H9 (cell line): ENCODE data around the gene EIF3F. TPM values are rescaled to one million over a fixed set of nuclear protein-coding genes. Genes with fewer than 3 reads are reported as not detected.
A peak's percentile ranks its signal among the peaks of the same experiment; 100 is the strongest.

Experiments used
- DNase-seq: peaks from one replicate; pipeline ENCODE4 v3.0.0-alpha.2; 2017
- H2AFZ ChIP-seq: one replicate; pipeline ENCODE4 v1.6.1; 2013; ENCODE audit warnings: mild to moderate bottlenecking, low read length, control low read depth, moderate library complexity
- H2AK5ac ChIP-seq: 2 replicates; pipeline ENCODE4 v1.6.1; 2013; ENCODE audit warnings: low read length, control low read depth, mixed read lengths; ENCODE audit not compliant: insufficient read length
- H2BK120ac ChIP-seq: one replicate; pipeline ENCODE4 v1.6.1; 2013; ENCODE audit warnings: low read depth, mild to moderate bottlenecking, low read length, control low read depth, inconsistent platforms; ENCODE audit not compliant: poor library complexity, severe bottlenecking
- H2BK12ac ChIP-seq: 2 replicates; pipeline ENCODE4 v1.6.1; 2013; ENCODE audit warnings: low read length, control low read depth, mixed read lengths, low read depth; ENCODE audit not compliant: insufficient read length
- H2BK15ac ChIP-seq: 2 replicates; pipeline ENCODE4 v1.6.1; 2013; ENCODE audit warnings: low read depth, low read length, control low read depth
- H2BK20ac ChIP-seq: one replicate; pipeline ENCODE4 v1.6.1; 2013; ENCODE audit warnings: low read depth, mild to moderate bottlenecking, low read length, control low read depth, inconsistent platforms; ENCODE audit not compliant: poor library complexity, severe bottlenecking
- H2BK5ac ChIP-seq: 2 replicates; pipeline ENCODE4 v1.6.1; 2013; ENCODE audit warnings: low read length, control low read depth, mixed read lengths; ENCODE audit not compliant: insufficient read length
- H3K14ac ChIP-seq: 2 replicates; pipeline ENCODE4 v1.6.1; 2013; ENCODE audit warnings: low read length, control low read depth; ENCODE audit not compliant: insufficient read depth
- H3K18ac ChIP-seq: 2 replicates; pipeline ENCODE4 v1.6.1; 2013; ENCODE audit warnings: low read depth, mild to moderate bottlenecking, mixed read lengths, low read length, control low read depth; ENCODE audit not compliant: insufficient read length
- H3K23ac ChIP-seq: 2 replicates; pipeline ENCODE4 v1.6.1; 2013; ENCODE audit warnings: low read length, control low read depth, mixed read lengths, low read depth; ENCODE audit not compliant: insufficient read length
- H3K23me2 ChIP-seq: 2 replicates; pipeline ENCODE4 v1.6.1; 2013; ENCODE audit warnings: low read depth, mild to moderate bottlenecking, mixed read lengths, low read length, control low read depth; ENCODE audit not compliant: insufficient read length, poor library complexity, severe bottlenecking
- H3K27ac ChIP-seq: 2 replicates; pipeline ENCODE4 v1.5.1; 2013; ENCODE audit warnings: low read length, control low read depth, mixed read lengths, low read depth; ENCODE audit not compliant: insufficient read length
- H3K27me3 ChIP-seq: 2 replicates; pipeline ENCODE4 v1.6.1; 2013; ENCODE audit warnings: low read length, control low read depth, inconsistent platforms; ENCODE audit not compliant: insufficient read depth
- H3K4ac ChIP-seq: 2 replicates; pipeline ENCODE4 v1.6.1; 2013; ENCODE audit warnings: low read depth, mild to moderate bottlenecking, control low read depth, inconsistent platforms, low read length, moderate library complexity
- H3K4me1 ChIP-seq: 2 replicates; pipeline ENCODE4 v1.6.1; 2013; ENCODE audit warnings: low read length, control low read depth, inconsistent platforms; ENCODE audit not compliant: insufficient read depth
- H3K4me2 ChIP-seq: 2 replicates; pipeline ENCODE4 v1.6.1; 2013; ENCODE audit warnings: low read length, control low read depth, mixed read lengths; ENCODE audit not compliant: insufficient read length, insufficient read depth
- H3K56ac ChIP-seq: 2 replicates; pipeline ENCODE4 v1.6.1; 2013; ENCODE audit warnings: low read depth, mild to moderate bottlenecking, mixed read lengths, low read length, control low read depth; ENCODE audit not compliant: insufficient read length
- H3K79me1 ChIP-seq: 2 replicates; pipeline ENCODE4 v1.6.1; 2013; ENCODE audit warnings: low read depth, mild to moderate bottlenecking, moderate library complexity, low read length, control low read depth, inconsistent platforms; ENCODE audit not compliant: insufficient read depth, poor library complexity, severe bottlenecking
- H3K79me2 ChIP-seq: 2 replicates; pipeline ENCODE4 v1.6.1; 2013; ENCODE audit warnings: low read length, control low read depth, inconsistent platforms; ENCODE audit not compliant: insufficient read depth
- H3K9ac ChIP-seq: 2 replicates; pipeline ENCODE4 v1.6.1; 2013; ENCODE audit warnings: low read length, control low read depth, mixed read lengths; ENCODE audit not compliant: insufficient read length; ENCODE audit errors: extremely low read depth
- H3K9me3 ChIP-seq: one replicate; pipeline ENCODE4 v1.6.1; 2013; ENCODE audit warnings: low read depth, low read length, inconsistent platforms; ENCODE audit not compliant: control insufficient read depth
- H3T11ph ChIP-seq: one replicate; pipeline ENCODE4 v1.6.1; 2013; ENCODE audit warnings: mild to moderate bottlenecking, low read length, control low read depth, inconsistent platforms
- H4K20me1 ChIP-seq: one replicate; pipeline ENCODE4 v1.6.1; 2013; ENCODE audit not compliant: control insufficient read depth, insufficient read length, insufficient read depth
- H4K5ac ChIP-seq: 2 replicates; pipeline ENCODE4 v1.6.1; 2013; ENCODE audit warnings: low read depth, mild to moderate bottlenecking, mixed read lengths, low read length, control low read depth; ENCODE audit not compliant: insufficient read length
- H4K8ac ChIP-seq: replicated peaks from 2 replicates; pipeline ENCODE4 v1.6.1; 2013; ENCODE audit warnings: low read length, control low read depth, mixed read lengths, low read depth; ENCODE audit not compliant: insufficient read length
- H4K91ac ChIP-seq: 2 replicates; pipeline ENCODE4 v1.6.1; 2013; ENCODE audit warnings: low read depth, mild to moderate bottlenecking, moderate library complexity, mixed read lengths, low read length, control low read depth; ENCODE audit not compliant: insufficient read length
- H3K27ac Mint-ChIP-seq, 3 experiments: 2 replicates in 2 of 3; 3 replicates in 1 of 3; pipeline ENCODE4 v1.8.0; 2020 to 2021; ENCODE audit warnings: mixed read lengths in 3 of 3, mild to moderate bottlenecking in 1 of 3, moderate library complexity in 1 of 3
- H3K27me3 Mint-ChIP-seq: 2 replicates; pipeline ENCODE4 v1.8.0; 2021; ENCODE audit warnings: low read depth, mild to moderate bottlenecking, moderate library complexity, mixed read lengths
- H3K36me3 Mint-ChIP-seq, 3 experiments: 2 replicates in 2 of 3; 3 replicates in 1 of 3; pipeline ENCODE4 v1.8.0; 2020 to 2021; ENCODE audit warnings: low read depth in 3 of 3, mixed read lengths in 3 of 3; ENCODE audit not compliant: insufficient read depth in 1 of 3
- H3K4me1 Mint-ChIP-seq, 2 experiments: 2 replicates each; pipeline ENCODE4 v1.8.0; 2020; ENCODE audit warnings: mixed read lengths in 2 of 2
- H3K4me3 Mint-ChIP-seq, 2 experiments: 2 replicates in 1 of 2; 3 replicates in 1 of 2; pipeline ENCODE4 v1.8.0; 2020 to 2021; ENCODE audit warnings: mild to moderate bottlenecking in 2 of 2, mixed read lengths in 2 of 2, moderate library complexity in 1 of 2
- H3K9me3 Mint-ChIP-seq, 2 experiments: 2 replicates in 1 of 2; 3 replicates in 1 of 2; pipeline ENCODE4 v1.8.0; 2020; ENCODE audit warnings: mild to moderate bottlenecking in 2 of 2, mixed read lengths in 2 of 2, moderate library complexity in 1 of 2
- WGBS: extraction: QIAGEN DNeasy Blood & Tissue Kit; methylation state at CpG from one replicate; pipeline ENCODE4 v1.1.7; 2013; ENCODE audit warnings: missing lambda C conversion rate, low lambda C conversion rate, mixed read lengths; ENCODE audit not compliant: insufficient read length; ENCODE audit errors: extremely low coverage; 5-methylcytosine and 5-hydroxymethylcytosine counted together
- total RNA-seq: library from RNA; stranded (reverse); gene quantifications from 2 replicates; pipeline ENCODE4 v1.2.1, GENCODE V29; 2021
- TF ChIP-seq, protein P1 (sequence below): fragments of 200-600 bp; sonication (generic); conservative IDR thresholded peaks from 3 replicates; pipeline ENCODE4 v1.8.0; 2021; ENCODE audit warnings: antibody characterized with exemption, mild to moderate bottlenecking

Gene EIF3F
- total RNA-seq, 1 experiment from 2014 or later: 348 TPM

DNA sequence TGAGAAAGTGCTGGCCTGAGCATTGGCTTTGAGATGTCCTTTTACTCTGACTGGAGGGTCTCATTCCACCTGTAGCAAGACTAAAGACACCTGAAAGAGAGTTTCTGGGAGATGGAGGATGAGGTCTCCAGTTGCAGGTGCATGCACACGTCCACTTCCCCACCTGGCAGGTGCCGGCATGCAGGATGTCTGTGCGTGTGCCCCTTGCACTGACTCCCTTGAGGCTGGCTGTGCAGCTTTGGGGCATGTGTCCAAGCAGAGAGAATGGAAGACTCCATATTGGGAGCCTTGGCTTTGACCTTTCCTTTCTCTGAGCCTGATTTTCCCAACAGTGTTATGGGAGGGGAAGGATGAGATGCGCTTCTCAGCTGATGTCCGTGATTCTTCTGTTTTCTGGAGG lies 49.8 kb downstream of the EIF3F start:
- no peak overlapping the region for H3K56ac ChIP-seq
- WGBS: no CpG with 5 or more reads among the region's 5 CpGs
- H3K4me1 ChIP-seq: no peaks in the 10 kb centered on the region
- H4K5ac ChIP-seq: no peak overlapping the region
- no peak overlapping the region for H4K91ac ChIP-seq
- no peaks in the 10 kb centered on the region for H3K79me2 ChIP-seq
- no peaks in the 10 kb centered on the region for H3K9me3 ChIP-seq
- no peaks in the 10 kb centered on the region for H3K23me2 ChIP-seq
- H2BK120ac ChIP-seq: no peak overlapping the region
- no peak overlapping the region for H3K4ac ChIP-seq
- H4K8ac ChIP-seq: no peak overlapping the region
- no peaks in the 10 kb centered on the region for H3K79me1 ChIP-seq
- peaks cover 40% of the 10 kb centered on the region for H3K27me3 Mint-ChIP-seq
- H3K18ac ChIP-seq: no peak overlapping the region
- H2BK20ac ChIP-seq: no peak overlapping the region
- no peak overlapping the region for H3K14ac ChIP-seq
- H3K9me3 Mint-ChIP-seq: no peaks in the 10 kb centered on the region; a peak in 1 of 5 replicates
- H3K27me3 ChIP-seq: no peaks in the 10 kb centered on the region
- TF ChIP-seq, protein P1, sequence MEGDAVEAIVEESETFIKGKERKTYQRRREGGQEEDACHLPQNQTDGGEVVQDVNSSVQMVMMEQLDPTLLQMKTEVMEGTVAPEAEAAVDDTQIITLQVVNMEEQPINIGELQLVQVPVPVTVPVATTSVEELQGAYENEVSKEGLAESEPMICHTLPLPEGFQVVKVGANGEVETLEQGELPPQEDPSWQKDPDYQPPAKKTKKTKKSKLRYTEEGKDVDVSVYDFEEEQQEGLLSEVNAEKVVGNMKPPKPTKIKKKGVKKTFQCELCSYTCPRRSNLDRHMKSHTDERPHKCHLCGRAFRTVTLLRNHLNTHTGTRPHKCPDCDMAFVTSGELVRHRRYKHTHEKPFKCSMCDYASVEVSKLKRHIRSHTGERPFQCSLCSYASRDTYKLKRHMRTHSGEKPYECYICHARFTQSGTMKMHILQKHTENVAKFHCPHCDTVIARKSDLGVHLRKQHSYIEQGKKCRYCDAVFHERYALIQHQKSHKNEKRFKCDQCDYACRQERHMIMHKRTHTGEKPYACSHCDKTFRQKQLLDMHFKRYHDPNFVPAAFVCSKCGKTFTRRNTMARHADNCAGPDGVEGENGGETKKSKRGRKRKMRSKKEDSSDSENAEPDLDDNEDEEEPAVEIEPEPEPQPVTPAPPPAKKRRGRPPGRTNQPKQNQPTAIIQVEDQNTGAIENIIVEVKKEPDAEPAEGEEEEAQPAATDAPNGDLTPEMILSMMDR: no peak
- H3K4me2 ChIP-seq: no peak overlapping the region
- no peak overlapping the region for H3K4me3 Mint-ChIP-seq
- H2AK5ac ChIP-seq: no peak overlapping the region
- H3K27ac Mint-ChIP-seq: no peak overlapping the region
- H3K4me1 Mint-ChIP-seq: peaks cover 12 to 15% of the 10 kb centered on the region in 2 experiments
- no peak overlapping the region for H3K9ac ChIP-seq
- H2BK12ac ChIP-seq: no peak overlapping the region
- no peak overlapping the region for H2BK15ac ChIP-seq
- no peak overlapping the region for H2AFZ ChIP-seq
- no peaks in the 10 kb centered on the region for H4K20me1 ChIP-seq
- H3K23ac ChIP-seq: no peak overlapping the region
- H2BK5ac ChIP-seq: no peak overlapping the region
- peak; percentile 5 for DNase-seq
- no peaks in the 10 kb centered on the region for H3K36me3 Mint-ChIP-seq
- H3T11ph ChIP-seq: no peak overlapping the region
- H3K27ac ChIP-seq: no peak overlapping the region
